ENCODE data around the gene RBPJ. TPM values are rescaled to one million over a fixed set of nuclear protein-coding genes. Genes with fewer than 3 reads are reported as not detected.

Gene RBPJ
- polyA plus RNA-seq, 1 of the 3 experiments (the other 2 are of a cell fraction), result 13.8 TPM

DNA sequence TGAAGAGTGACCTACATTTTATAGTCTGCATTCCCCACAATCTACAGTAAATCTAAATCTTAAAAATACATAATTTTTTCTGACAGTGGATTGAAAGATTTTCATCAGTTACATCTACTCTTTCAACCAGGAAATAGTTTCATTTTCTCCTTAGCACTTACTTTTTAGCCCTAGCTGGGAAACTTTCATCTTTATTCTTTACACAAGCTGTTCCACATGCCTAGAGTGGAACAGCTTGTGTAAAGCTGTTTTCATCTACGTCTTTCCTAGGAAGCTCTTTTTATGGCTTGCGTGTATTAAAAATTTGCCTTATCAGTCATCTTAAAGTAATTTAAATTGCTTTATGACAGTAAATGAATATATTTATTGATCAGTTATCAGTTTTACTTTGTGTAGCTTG is 40.5 kb downstream of the RBPJ start:
- Histone ChIP-seq H3K27me3 (ENCODE audit: insufficient read depth) (no peaks in the 10 kb centered on the region), H3K4me2 (peak overlapping the region; percentile 51), H3K9ac (no peak overlapping the region), H3F3A (replicated peaks; ENCODE audit: insufficient read depth) (peaks cover 19% of the 10 kb centered on the region), H2AFZ (ENCODE audit: low read depth) (no peak overlapping the region), H3K4me3 (ENCODE audit: low read depth in 2 of 2, low read length in 1 of 2) (no peak overlapping the region), H3K36me3 (replicated peaks in 1 of 2; ENCODE audit: control insufficient read depth in 1 of 2, insufficient read depth in 2 of 2, low read length in 1 of 2) (no peaks in the 10 kb centered on the region), H3K4me1 (ENCODE audit: control insufficient read depth in 1 of 2, insufficient read depth in 2 of 2, low read depth in 1 of 2, low read length in 1 of 2) (peaks cover 6 to 14% of the 10 kb centered on the region in 2 experiments; a peak in 2 of 4 replicates), H3K9me2 (no peaks in the 10 kb centered on the region), H4K20me1 (ENCODE audit: insufficient read depth) (0 out of 2 replicates have a peak, but pooled peaks cover 3% of the 10 kb centered on the region), H3K79me2 (ENCODE audit: insufficient read depth) (peaks cover 82% of the 10 kb centered on the region), H3K27ac (ENCODE audit: low read depth in 2 of 2, low read length in 1 of 2) (peak overlapping the region in 1 of 2 experiments; percentile 26; a peak in 1 of 4 replicates), H3K9me3 (no peaks in the 10 kb centered on the region)
- TF ChIP-seq, protein P1, sequence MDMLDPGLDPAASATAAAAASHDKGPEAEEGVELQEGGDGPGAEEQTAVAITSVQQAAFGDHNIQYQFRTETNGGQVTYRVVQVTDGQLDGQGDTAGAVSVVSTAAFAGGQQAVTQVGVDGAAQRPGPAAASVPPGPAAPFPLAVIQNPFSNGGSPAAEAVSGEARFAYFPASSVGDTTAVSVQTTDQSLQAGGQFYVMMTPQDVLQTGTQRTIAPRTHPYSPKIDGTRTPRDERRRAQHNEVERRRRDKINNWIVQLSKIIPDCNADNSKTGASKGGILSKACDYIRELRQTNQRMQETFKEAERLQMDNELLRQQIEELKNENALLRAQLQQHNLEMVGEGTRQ (IDR thresholded peaks at IDR 0.05; ENCODE audit: borderline replicate concordance, low read depth, low read length), result no peak
- TF ChIP-seq, protein P2, sequence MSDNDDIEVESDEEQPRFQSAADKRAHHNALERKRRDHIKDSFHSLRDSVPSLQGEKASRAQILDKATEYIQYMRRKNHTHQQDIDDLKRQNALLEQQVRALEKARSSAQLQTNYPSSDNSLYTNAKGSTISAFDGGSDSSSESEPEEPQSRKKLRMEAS (IDR thresholded peaks at IDR 0.05; ENCODE audit: low read depth), result no peak
- TF ChIP-seq GATA2 (CRISPR knock-in tag; IDR thresholded peaks at IDR 0.05) (no peak), FOXM1 (IDR thresholded peaks at IDR 0.05; ENCODE audit: low read depth) (no peak), CHD2 (IDR thresholded peaks at IDR 0.05; ENCODE audit: low read length, partially characterized antibody) (no peak), RCOR1 (IDR thresholded peaks at IDR 0.05; ENCODE audit: low read length) (no peak), SMC3 (IDR thresholded peaks at IDR 0.05; ENCODE audit: low read depth, low read length) (no peak)
- TF ChIP-seq, protein P3, sequence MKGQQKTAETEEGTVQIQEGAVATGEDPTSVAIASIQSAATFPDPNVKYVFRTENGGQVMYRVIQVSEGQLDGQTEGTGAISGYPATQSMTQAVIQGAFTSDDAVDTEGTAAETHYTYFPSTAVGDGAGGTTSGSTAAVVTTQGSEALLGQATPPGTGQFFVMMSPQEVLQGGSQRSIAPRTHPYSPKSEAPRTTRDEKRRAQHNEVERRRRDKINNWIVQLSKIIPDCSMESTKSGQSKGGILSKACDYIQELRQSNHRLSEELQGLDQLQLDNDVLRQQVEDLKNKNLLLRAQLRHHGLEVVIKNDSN (IDR thresholded peaks at IDR 0.05; ENCODE audit: borderline replicate concordance, low read depth), result no peak
- ChIA-PET CTCF (interaction anchor here (0.7 to 1.3 kb wide), 2 partner anchors 31 to 50 kb away, joined by 3 to 4 read pairs; no protein-coding TSS in a partner anchor), POLR2A (no interaction called here)
- DNase-seq, result no peak
- 95% methylated on average over 2 of the region's 2 CpGs for WGBS (ENCODE audit: low lambda C conversion rate)

DNA sequence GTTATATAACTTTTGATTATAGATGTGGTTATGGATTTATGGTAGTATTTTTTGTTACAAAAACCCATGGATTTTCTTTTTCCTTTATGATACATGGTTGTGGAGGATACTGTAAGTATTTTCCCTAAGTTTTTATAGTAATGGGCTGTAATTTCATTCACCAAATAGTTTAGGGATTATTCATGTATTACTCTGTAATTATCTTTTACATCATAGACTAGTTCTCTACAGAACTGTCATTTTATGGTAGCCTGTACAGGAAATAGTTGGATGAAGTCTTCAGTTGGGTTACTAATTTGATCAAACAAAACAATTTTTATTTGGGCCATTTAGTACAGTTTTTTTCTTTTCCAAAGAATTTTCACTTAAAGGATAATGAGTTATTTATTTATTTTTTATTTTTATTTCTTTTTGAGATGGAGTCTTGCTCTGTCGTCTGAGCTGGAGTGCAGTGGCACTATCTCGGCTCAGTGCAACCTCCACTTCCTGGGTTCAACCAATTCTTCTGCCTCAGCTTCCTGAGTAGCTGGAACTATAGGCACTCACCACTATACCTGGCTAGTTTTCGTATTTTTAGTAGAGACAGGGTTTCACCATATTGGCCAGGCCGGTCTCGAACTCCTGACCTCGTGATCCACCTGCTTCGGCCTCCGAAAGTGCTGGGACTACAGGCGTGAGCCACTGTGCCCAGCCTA is 42.1 kb downstream of the RBPJ start:
- ChIA-PET CTCF (no interaction called here), POLR2A (no interaction called here)
- no peak overlapping the region for H3K4me2 ChIP-seq
- no peaks in the 10 kb centered on the region for H3K9me2 ChIP-seq
- H3K36me3 ChIP-seq (replicated peaks in 1 of 2; ENCODE audit: control insufficient read depth in 1 of 2, insufficient read depth in 2 of 2, low read length in 1 of 2), result no peaks in the 10 kb centered on the region
- peak overlapping the region in 1 of 2 experiments; percentile 40; a peak in 1 of 4 replicates for H3K27ac ChIP-seq (ENCODE audit: low read depth in 2 of 2, low read length in 1 of 2)
- TF ChIP-seq FOSL2 (IDR thresholded peaks at IDR 0.05; ENCODE audit: borderline replicate concordance, low read depth) (0 out of 2 replicates have a peak, but pooled peaks have one; percentile 5), FOXJ3 (CRISPR knock-in tag; IDR thresholded peaks at IDR 0.05) (no peak), JUND (IDR thresholded peaks at IDR 0.05) (peak; percentile 45)
- whole genome bisulfite sequencing (ENCODE audit: low lambda C conversion rate), result 97% methylated on average over 9 of the region's 9 CpGs
- H3K4me3 ChIP-seq (ENCODE audit: low read depth in 2 of 2, low read length in 1 of 2), result no peak overlapping the region
- peaks cover 6 to 19% of the 10 kb centered on the region in 2 experiments; a peak in 2 of 4 replicates for H3K4me1 ChIP-seq (ENCODE audit: control insufficient read depth in 1 of 2, insufficient read depth in 2 of 2, low read depth in 1 of 2, low read length in 1 of 2)
- H3F3A ChIP-seq (replicated peaks; ENCODE audit: insufficient read depth), result peaks cover 19% of the 10 kb centered on the region
- no peaks in the 10 kb centered on the region for H4K20me1 ChIP-seq (ENCODE audit: insufficient read depth)
- H3K9ac ChIP-seq, result no peak overlapping the region
- H3K9me3 ChIP-seq, result no peaks in the 10 kb centered on the region
- peaks cover 81% of the 10 kb centered on the region for H3K79me2 ChIP-seq (ENCODE audit: insufficient read depth)
- no peak for DNase-seq
- H2AFZ ChIP-seq (ENCODE audit: low read depth), result no peak overlapping the region
- H3K27me3 ChIP-seq (ENCODE audit: insufficient read depth), result no peaks in the 10 kb centered on the region
